GM19372 (cell line): ENCODE results near the gene KRT35.

Experiments used
- ATAC-seq: cut with Tn5 transposase; IDR thresholded peaks from one replicate; pipeline ENCODE4 v1.9.1; 2021; ENCODE audit warnings: mild to moderate bottlenecking, low read depth, moderate library complexity; ENCODE audit not compliant: unreplicated experiment

Gene KRT35

DNA sequence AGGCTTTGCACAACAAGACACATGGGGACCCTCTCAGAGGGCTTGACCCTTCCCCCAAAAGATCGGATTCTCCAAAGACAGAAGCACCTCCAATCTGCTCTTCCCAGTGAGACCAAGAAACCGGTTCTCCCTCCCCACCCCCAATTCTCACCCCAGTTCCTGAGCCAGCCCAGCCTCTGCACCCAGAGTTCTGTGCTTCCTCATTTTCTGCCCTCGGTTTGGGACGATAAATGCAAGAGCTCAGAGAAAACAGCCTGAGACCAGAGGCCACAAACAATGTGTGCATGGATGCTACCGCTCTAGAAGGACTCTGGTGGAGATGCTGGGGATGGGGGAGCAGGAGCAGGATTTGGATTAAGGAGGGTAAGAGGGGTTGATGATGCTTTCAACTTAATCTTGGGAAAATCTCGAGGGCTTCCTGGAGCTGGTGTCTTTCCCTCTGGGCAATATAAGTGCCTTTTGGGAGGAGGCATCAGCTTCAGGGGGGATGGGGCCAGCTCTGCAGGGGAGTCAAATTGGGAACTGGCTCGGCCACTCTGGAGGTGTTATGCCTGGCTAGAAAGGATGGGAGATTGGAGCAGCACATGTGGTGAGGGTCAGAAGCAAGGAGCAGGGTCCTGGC, 31.7 kb upstream of the KRT35 start:
- ATAC-seq, result no peak

DNA sequence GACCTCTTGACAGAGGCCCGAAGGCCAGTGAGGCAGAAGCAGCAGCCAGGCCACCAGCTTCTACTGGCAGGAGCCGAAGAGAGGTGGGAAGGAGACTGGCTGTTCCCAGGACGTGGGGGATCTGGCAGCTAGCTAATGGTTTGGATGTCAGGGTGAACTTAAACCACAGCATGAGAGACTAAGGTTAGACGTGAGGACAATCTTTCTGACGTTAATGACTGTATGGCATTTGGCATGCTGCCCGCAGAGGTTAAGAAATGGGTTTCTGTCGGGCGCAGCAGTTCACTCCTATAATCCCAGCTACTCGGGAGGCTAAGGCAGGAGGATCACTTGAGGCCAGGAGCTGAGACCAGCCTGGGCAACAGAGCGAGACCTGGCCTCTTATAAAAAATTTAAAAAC, 30.8 kb upstream of the KRT35 start:
- no peak for ATAC-seq

DNA sequence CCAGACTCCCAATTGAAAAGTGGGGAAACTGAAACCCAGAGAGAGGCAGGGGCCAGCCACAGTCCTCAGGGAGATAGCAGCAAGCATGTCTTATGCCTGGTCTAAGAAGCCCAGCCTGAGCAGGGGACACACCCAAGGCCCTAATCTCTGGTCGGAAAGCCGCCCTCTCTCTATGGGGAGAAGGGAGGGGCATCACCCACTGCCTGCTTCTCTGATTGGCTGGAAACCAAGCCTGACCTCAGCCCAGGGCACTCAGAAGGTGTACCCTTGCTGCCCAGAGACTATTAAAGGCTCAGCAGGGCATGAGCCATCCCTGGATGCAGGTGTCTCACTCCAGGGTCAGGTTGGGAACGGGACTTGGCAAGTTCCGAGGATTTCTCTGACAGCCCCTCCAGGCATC, 30.2 kb upstream of the KRT35 start:
- ATAC-seq, result no peak

DNA sequence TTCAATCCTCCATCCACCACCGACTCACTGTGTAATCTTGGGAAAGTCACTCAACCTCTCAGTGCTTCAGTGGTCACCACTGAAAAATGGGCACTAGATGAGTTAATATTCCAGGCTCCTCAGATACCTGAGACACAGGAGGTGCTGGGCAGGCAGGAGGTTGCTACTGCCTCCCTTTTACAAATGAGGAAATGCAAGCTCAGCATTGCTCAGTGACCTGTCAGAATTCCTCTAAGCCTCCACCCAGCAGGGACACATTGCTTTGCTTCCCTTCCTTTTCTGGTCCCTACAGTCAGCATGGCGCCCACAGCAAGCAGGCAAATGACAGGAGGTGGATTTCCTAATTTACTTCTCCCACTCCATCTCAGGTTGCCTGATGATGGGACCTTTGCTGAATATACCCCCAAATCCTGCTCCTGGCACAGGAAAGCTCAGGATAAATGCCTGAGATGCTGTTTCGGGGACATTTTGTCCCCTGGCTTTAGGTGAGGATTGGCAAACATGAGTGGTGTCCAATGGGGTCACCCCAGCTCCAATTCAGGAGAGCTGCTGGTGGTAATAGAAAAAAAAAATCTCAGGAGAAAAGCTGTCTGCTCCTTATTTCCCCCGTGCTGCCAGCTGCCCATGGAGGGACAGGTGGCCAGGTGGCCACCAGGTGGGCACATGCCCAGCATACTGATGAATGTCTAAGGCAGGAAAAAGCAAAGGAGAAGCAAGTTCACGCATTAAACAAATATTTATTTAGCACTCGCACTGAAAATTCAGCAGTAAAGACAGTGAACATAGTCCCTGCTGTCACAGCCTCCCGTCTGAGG, 29.5 kb upstream of the KRT35 start:
- no peak for ATAC-seq

DNA sequence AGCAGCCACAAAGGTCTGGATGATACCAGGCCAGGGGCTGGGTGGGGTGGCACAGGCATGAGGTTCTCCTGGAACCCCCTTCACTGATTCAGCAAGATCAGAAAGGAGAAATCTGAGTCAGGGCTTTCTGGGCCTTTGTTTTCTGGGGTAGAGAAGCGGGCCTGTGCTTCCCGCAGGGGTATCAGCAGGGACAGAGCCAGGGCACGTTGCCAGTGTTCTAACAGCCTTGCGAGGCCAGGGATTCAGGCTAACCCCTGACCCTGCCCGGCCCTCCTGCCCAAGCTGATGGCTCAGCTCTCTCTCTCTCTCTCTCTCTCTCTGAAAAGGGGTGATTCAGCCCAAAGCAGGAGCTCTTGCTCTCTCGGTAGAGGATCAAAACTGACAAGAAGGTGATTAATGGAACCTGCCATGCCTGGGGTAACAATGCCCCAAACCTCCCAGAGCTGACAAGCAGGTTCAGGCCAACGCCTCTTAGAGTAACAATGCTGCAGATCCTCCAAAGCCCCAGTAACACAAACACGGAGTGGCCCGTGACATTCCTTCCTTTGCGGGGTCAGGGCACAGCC, 26.4 kb upstream of the KRT35 start:
- no peak for ATAC-seq

DNA sequence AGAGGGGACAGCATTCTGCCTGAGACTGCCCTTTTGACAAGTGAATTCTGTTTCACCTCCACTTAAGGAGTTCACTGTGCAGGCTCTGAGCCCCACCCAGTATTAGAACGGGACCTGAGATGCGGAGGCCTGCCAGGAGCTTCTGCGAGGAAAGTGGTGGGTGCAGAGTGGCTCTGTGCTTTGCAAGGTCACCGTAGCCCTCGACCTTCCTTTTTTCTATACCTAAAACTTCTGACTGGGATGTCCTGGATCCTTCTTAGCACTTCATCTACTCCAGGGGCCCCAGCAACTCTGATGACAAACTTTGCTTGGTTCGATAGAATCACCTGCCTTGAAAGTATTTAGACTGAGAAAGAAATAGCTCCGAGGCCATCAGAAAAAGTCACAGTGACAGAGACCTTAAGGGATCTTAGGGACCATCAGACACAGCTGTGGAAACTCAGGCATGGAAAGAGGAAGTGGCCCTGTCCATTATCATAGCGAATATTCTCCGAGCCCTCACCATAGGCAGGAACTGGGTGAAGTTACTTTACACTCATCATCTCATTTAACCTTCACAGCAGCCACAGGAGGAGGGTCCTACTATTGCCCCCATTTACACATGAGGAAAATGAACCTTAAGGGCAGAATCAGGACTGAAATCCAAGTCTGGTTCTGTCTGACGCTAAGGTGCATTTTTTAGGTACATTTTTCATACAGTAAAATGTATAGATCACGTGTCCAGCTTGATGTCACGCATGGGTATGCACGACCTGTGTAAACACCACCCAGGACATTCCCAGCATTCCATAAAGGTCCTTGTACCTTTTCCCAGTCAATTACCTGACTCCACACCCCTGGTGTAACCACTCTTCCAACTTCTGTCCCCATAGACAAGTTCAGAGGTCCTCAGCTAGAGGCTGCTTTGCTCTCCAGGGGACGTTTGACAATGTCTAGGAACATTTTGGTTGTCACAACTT, 25.1 kb upstream of the KRT35 start:
- ATAC-seq, result no peak

DNA sequence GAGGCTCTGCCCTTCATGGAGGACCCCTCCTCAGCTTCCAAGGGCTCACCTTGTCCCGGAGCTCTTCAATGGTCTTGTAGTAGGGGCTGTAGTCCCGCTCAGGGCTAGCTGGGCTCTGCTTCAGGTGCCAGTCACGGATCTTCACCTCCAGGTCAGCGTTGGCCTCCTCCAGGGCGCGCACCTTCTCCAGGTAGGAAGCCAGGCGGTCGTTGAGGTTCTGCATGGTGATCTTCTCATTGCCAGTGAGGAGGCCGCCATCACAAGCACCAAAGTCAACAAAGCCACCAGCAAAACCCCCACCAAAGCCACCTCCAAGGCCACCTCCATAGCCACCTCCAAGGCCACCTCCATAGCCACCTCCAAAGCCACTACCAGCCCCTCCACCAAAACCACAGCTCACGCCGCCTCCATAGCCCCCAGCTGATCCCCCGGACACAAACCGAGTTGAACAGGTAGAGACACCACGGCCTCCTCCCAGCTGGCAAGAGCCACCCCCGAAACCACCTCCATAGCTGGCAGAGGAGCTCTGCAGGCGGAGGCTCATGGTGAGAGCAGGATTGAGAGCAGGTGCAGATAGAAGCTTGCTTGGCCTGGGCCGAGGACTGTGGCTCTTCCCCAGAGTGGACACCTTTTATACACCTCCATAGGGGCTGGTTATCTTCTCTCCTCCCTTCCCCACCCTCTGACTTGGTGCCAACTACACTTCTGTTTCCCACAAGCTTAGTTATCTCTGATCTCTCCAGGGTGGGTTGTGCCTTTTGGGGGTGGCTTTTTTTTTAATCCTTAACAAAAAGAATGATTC, 24.3 kb upstream of the KRT35 start, which contains the start of gene KRT13:
KRT13 (minus strand) TSS at position 606 of the 802 bp plus-strand sequence; CDS start at position 544, 62 bp downstream.
- ATAC-seq, result no peak

DNA sequence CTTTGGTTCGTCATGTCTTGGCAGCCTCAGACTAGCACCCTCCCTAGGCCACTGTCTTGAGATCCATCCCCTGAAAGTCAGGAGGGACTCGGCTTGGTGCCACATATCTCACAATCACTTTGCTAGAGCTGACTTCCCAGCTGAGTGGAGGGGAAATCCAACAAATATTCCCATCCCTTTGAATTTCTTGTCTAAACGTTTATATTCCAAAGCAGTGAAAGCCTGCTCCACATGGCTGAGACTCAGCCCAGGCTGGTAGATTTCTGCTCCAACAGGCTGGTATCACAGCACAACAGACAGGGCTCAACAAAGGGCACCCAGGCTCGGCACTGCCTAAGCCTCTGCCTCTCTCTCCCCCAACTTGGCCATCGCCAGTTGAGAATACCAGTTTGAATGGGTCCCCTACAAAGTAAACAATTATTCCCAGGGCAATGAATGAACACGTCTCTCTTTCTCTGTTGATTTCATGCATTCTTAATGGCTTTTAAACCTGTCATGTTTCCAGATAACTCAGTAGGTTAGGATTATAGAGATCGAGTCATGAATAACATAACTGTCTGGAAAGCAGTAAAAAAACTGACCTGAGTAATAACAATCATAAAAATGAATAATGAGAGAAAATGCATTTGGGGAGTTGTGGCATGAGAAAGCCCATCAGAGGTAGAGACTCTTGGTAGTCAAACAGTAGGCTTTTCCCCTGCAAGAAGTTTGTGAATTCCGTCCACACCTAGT, 23.5 kb upstream of the KRT35 start:
- ATAC-seq, result no peak

DNA sequence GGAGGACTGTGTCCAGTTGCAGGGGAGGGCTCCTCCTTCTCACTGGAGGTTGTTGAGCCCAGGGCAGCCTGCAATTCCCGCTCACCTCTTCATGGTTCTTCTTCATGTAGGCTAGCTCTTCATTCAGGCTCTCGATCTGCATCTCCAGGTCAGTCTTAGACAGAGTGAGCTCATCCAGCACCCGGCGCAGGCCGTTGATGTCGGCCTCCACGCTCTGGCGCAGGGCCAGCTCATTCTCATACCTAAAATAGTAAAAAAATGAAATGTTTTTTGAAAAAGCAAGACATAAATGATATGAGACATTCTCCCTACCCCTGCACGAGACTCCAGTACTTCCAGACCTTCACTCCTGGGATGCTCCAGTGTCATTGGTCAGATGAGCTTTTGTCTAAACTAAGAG, 22.3 kb upstream of the KRT35 start:
- no peak for ATAC-seq

DNA sequence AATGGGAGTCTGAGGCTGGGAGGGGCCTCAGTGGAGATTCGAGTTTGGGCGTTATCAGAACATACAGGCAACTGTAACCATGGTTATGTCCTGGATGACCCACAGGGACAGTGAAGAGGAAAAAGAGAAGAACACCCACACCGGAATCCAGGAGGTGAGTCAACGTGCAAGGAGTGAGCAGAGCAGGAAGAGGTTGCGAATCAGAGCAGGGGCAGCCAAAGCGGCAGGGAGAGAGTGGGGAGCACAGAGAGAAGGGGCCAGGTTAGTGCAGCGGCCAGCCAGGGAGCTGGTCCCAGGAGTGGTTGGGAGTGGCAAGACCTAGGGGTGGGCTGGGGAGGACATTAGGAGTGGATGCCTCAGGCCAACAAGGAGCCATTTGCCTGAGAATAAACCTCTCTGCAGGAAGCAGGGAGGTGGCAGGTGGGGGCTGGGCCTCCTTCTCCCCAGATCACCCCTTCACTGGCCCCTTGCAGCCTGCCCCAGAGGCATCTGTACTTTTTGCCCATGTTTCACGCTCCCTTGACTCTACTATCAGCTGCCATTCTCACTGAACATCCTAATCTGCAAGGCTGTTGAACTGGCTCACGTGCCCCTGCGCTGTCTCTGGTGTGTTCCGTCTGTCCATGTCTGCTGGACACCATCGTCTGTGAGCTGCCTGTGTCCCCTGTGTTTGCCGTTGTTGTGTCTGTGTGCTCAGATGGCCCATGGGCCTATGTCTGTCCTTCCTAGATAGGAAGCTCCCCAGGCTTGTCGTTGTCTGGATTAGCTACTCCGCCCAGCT, 19.4 kb upstream of the KRT35 start:
- ATAC-seq, result no peak

DNA sequence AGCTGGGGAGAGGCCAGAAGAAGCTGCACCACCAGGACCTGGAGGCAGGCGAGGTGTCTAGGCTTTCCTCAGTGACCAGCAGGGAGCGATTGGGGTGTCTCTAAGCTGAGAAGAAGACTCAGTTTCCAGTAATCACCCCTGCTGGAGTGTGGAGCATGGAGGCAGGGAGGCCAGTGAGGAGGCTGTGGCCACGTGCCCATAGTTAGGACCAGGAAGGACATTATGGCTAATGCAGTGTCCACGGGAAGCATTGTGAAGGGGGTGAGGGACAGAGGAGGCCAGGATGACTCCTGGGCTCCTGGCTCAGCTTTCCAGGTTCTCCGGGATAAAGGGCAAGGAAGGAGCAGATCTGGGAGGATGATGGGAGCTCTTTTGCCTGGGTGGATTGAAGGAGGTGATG, 18.8 kb upstream of the KRT35 start:
- ATAC-seq, result no peak

DNA sequence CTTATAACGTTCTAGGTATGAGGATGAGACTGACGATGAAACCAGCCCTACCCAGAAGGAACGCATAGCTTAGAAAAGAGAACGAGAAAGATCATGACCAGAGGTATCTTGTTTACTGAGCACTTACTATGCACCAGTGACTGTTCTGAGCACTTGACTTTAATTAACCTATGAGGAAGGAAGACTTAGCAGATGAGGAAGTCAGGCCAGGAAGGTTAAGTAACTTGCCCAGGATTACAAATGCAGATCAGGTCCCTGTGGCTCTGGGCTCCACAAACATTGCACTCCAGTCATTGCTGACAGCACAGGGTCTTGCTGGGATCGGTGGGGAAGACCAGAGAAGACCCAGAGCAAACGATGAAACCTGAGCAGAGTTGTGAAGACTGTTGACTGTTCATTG, 17.3 kb upstream of the KRT35 start:
- no peak for ATAC-seq

DNA sequence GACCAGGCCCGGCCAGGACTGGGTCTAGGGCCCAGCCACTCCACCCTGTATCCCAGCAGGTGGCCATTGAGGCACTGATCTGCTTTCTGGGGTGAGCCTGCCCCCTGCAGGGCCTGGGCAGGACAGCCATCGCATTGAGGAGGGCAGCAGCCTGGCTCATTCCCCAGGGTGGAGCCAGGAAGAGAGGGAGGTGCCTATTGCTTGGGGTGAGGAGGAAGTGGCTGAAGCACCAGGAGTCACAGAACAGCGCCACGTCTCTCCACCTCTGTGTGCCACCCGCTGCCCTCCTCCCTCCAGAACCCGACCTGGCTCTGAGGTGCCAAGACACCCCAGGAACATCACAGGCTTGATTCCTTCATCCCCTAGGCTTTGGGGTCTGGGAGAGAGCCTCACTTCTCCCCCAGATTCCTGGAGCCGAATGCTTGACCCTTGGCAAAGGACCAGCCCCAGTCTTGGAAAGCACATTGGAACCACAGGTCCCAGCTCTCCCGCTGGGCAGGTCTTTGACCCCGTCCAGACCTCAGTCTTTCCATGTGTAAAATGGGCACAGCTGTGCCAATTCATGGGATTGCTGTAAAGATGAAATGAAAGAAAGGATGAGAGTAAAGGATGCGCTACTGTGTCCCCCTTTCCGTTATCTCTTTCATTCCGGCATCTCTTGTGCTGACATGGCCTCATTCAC, 16.0 kb upstream of the KRT35 start:
- ATAC-seq, result peak; percentile 61

DNA sequence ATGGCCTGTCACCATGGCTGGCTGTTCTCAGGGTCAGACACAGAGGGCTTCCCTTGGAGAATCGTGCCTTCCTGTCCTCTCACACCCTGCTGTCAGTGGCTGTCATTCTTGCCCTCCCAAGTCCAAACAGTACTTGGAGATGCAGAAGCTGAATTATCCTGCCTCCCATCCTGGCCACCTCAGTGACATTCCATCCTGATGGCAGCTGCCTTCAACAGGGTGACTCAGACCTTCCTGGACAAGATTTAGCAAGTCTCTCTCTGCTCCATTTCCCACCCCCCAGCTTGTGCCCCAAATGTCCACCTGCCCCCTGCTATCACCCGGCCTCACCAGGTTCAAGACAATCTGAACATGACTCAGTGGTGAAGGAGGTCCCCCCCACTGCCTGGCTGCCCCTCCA, 13.6 kb upstream of the KRT35 start:
- no peak for ATAC-seq

DNA sequence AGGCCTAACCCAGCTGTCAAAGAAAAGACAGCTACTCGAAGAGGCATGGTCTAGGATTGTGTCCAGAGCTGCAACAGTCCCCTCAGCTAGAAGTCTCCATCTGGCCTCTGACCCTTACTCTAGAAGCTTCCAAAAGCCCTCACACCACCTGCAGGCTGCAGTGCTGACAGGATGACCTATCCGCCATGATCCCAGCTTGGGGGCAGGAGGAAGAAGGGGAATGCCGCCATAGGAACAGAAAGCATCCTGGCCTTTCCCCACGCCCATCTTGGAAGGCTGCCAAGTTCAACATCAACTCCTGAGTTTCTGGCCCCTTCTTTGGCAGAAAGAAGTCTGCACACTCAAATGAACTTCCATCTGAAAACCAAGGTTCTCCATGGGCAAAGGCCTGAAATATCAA, 11.8 kb upstream of the KRT35 start:
- no peak for ATAC-seq

DNA sequence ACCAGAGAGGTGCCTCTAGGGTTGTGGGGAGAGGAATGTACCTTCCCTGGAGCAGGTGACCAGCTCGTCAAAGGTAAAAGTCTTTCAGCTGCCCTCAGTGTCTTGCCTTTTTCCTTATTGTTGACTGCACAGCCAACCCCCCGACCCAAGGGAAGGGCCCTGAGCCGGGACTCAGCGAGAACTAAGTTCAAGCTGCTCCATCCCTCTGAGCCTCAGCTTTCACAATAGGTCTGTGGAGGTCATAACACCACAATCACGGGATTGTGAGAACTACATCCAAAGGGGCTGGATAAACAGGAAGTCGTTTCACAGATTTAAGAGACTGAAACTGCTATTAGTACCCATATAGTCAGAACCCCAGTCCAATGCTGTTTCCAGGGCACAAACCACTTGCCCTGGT, 11.4 kb upstream of the KRT35 start:
- no peak for ATAC-seq

DNA sequence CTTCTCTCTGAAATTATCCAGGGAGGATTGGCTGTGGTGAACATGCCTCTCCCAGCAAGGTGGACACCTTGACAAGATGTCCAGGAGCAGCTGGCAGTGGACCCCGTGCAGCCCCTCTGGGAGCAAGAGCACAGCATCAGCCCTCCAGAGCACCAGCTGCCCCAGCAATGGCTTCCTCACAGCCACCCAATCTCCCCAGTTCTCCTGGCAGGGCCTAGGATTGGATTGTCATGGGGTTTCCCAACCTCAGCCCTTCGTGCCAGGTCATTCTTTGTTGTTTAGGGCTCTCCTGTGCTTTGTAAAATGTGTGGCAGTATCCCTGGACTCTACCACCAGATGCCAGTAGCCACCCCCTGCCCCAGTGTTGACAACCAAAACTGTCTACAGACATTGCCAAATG, 10.5 kb upstream of the KRT35 start:
- no peak for ATAC-seq
